Naive B cell (primary cell): Measurements from ENCODE around the gene WDR5. TPM values are rescaled to one million over a fixed set of nuclear protein-coding genes. Genes with fewer than 3 reads are reported as not detected.
A peak's percentile ranks its signal among the peaks of the same experiment; 100 is the strongest.
"Not testable (repeated sequence)": the region's sequence is repeated elsewhere in the genome, so short reads cannot be mapped to it uniquely, and the experiment has no call there.

Experiments used
- ATAC-seq, 2 donors: fragments of 150-1000 bp; cut with Tn5 transposase; 2 replicates each; pipeline ENCODE4 v1.10.0; 2021; ENCODE audit warnings: low read depth in 2 of 2, mild to moderate bottlenecking in 2 of 2, moderate library complexity in 2 of 2
- DNase-seq: peaks from one replicate; pipeline ENCODE4 v3.0.0; 2022
- H3K27ac Mint-ChIP-seq, 6 donors: one replicate each; pipeline ENCODE4 v1.8.0; 2020 to 2022; ENCODE audit warnings: mild to moderate bottlenecking in 6 of 6, mixed read lengths in 6 of 6, moderate library complexity in 5 of 6, inconsistent platforms in 2 of 6
- H3K27me3 Mint-ChIP-seq, 3 donors: one replicate each; pipeline ENCODE4 v1.8.0; 2021 to 2022; ENCODE audit warnings: mixed read lengths in 3 of 3, mild to moderate bottlenecking in 1 of 3
- H3K36me3 Mint-ChIP-seq, 2 donors: one replicate each; pipeline ENCODE4 v1.8.0; 2020 to 2022; ENCODE audit warnings: mixed read lengths in 2 of 2, inconsistent platforms in 1 of 2, mild to moderate bottlenecking in 1 of 2
- H3K4me1 Mint-ChIP-seq, 3 donors: one replicate each; pipeline ENCODE4 v1.8.0; 2020 to 2022; ENCODE audit warnings: mixed read lengths in 3 of 3, inconsistent platforms in 1 of 3, mild to moderate bottlenecking in 1 of 3, moderate library complexity in 1 of 3
- H3K4me3 Mint-ChIP-seq, 8 donors: one replicate each; pipeline ENCODE4 v1.8.0; 2020 to 2022; ENCODE audit warnings: mild to moderate bottlenecking in 8 of 8, mixed read lengths in 8 of 8, moderate library complexity in 8 of 8, inconsistent platforms in 2 of 8
- H3K9me3 Mint-ChIP-seq, 7 donors: one replicate each; pipeline ENCODE4 v1.8.0; 2020 to 2022; ENCODE audit warnings: mixed read lengths in 7 of 7, mild to moderate bottlenecking in 5 of 7, inconsistent platforms in 2 of 7, moderate library complexity in 1 of 7
- polyA plus RNA-seq, 6 donors: library from polyadenylated mRNA; unstranded; fragments of 300-500 nt; fragmentation: Illumina TruSeq; gene quantifications; one replicate each; pipeline ENCODE4 v1.2.3, GENCODE V29; 2021; ENCODE audit warnings: low read depth in 6 of 6

Gene WDR5
- 10 to 100 TPM in 5 of 6 donors, 1 to 10 TPM in 1; 5.1 to 20.2 (median 12.3) TPM for polyA plus RNA-seq

GRCh38 chr9:134135343-134136117 lies at the start of gene WDR5:
Gene WDR5, plus strand, starts transcription at chr9:134136082. Its CDS starts 3,796 bp downstream, at chr9:134139878.
- Mint-ChIP-seq H3K36me3 (peaks cover 5 to 7% of the 10 kb centered on the region in 2 donors), H3K4me3 (peak within 1 kb of the TSS; percentile 88 to 96 (median 94)), H3K27me3 (no peaks in the 10 kb centered on the region), H3K4me1 (peaks cover 33 to 51% (median 34%) of the 10 kb centered on the region in 3 donors), H3K9me3 (no peaks in the 10 kb centered on the region), H3K27ac (peak within 1 kb of the TSS; percentile 58 to 95 (median 84))
- DNase-seq, result peak; percentile 88
- peak; percentile 79 to 81 for ATAC-seq

GRCh38 chr9:134088063-134088725 lies 47.7 kb upstream of the WDR5 start:
- no peak for DNase-seq
- peaks cover 0 to 4% (median 0%) of the 10 kb centered on the region in 3 donors for H3K4me1 Mint-ChIP-seq
- H3K4me3 Mint-ChIP-seq, result no peak overlapping the region
- no peak for ATAC-seq
- H3K9me3 Mint-ChIP-seq, result peaks cover 0 to 7% (median 1%) of the 10 kb centered on the region in 7 donors
- peaks cover 0 to 32% (median 30%) of the 10 kb centered on the region in 3 donors for H3K27me3 Mint-ChIP-seq
- H3K27ac Mint-ChIP-seq, result peak overlapping the region in 1 of 6 donors; percentile 32
- peaks cover 0 to 4% of the 10 kb centered on the region in 2 donors for H3K36me3 Mint-ChIP-seq

- DNase-seq (no peak), ATAC-seq (no peak)
- H3K27me3 Mint-ChIP-seq, result peaks cover 6 to 40% (median 39%) of the 10 kb centered on the region in 3 donors
- H3K27ac Mint-ChIP-seq, result peak overlapping the region in 1 of 6 donors; percentile 16
- peaks cover 0 to 4% of the 10 kb centered on the region in 2 donors for H3K36me3 Mint-ChIP-seq
- peaks cover 0 to 7% (median 1%) of the 10 kb centered on the region in 7 donors for H3K9me3 Mint-ChIP-seq
- peaks cover 0 to 4% (median 0%) of the 10 kb centered on the region in 3 donors for H3K4me1 Mint-ChIP-seq
- H3K4me3 Mint-ChIP-seq, result no peak overlapping the region
Observed at GRCh38 chr9:134089972-134090371, 45.9 kb upstream of the WDR5 start.

- H3K27ac Mint-ChIP-seq, result peak overlapping the region in 4 of 6 donors; percentile 56 to 84 (median 75)
- peak; percentile 65 for DNase-seq
- H3K4me3 Mint-ChIP-seq, result no peak overlapping the region
- peaks cover 6 to 11% (median 7%) of the 10 kb centered on the region in 3 donors for H3K4me1 Mint-ChIP-seq
- H3K9me3 Mint-ChIP-seq, result peaks cover 0 to 11% (median 0%) of the 10 kb centered on the region in 7 donors
- peaks cover 20 to 44% (median 30%) of the 10 kb centered on the region in 3 donors for H3K27me3 Mint-ChIP-seq
- ATAC-seq, result peak; percentile 98 to 100
- H3K36me3 Mint-ChIP-seq, result peaks cover 0 to 13% of the 10 kb centered on the region in 2 donors
Observed at GRCh38 chr9:134099123-134099761, 36.6 kb upstream of the WDR5 start.

GRCh38 chr9:134100040-134100439 lies 35.8 kb upstream of the WDR5 start:
- H3K36me3 Mint-ChIP-seq, result peaks cover 0 to 14% of the 10 kb centered on the region in 2 donors
- H3K4me1 Mint-ChIP-seq, result peaks cover 6 to 11% (median 7%) of the 10 kb centered on the region in 3 donors
- no peak for ATAC-seq
- H3K27me3 Mint-ChIP-seq, result peaks cover 20 to 47% (median 36%) of the 10 kb centered on the region in 3 donors
- H3K4me3 Mint-ChIP-seq, result no peak overlapping the region
- H3K27ac Mint-ChIP-seq, result no peak overlapping the region
- peaks cover 0 to 12% (median 0%) of the 10 kb centered on the region in 7 donors for H3K9me3 Mint-ChIP-seq
- DNase-seq, result no peak

- Mint-ChIP-seq H3K36me3 (peaks cover 0 to 14% of the 10 kb centered on the region in 2 donors), H3K4me1 (peaks cover 6 to 11% (median 7%) of the 10 kb centered on the region in 3 donors), H3K4me3 (peak overlapping the region in 1 of 8 donors; percentile 69), H3K27me3 (peaks cover 19 to 48% (median 36%) of the 10 kb centered on the region in 3 donors), H3K9me3 (peaks cover 0 to 12% (median 0%) of the 10 kb centered on the region in 7 donors)
- not testable (repeated sequence) for DNase-seq, H3K27ac Mint-ChIP-seq, ATAC-seq
Observed at GRCh38 chr9:134101133-134101532, 34.7 kb upstream of the WDR5 start.

- peaks cover 15 to 51% (median 36%) of the 10 kb centered on the region in 3 donors for H3K27me3 Mint-ChIP-seq
- no peak overlapping the region for H3K4me3 Mint-ChIP-seq
- no peak overlapping the region for H3K27ac Mint-ChIP-seq
- H3K36me3 Mint-ChIP-seq, result peaks cover 0 to 14% of the 10 kb centered on the region in 2 donors
- ATAC-seq (no peak), DNase-seq (no peak)
- H3K9me3 Mint-ChIP-seq, result peaks cover 0 to 12% (median 0%) of the 10 kb centered on the region in 7 donors
- H3K4me1 Mint-ChIP-seq, result peaks cover 6 to 11% (median 7%) of the 10 kb centered on the region in 3 donors
Observed at GRCh38 chr9:134101623-134102149, 34.2 kb upstream of the WDR5 start.

- Mint-ChIP-seq H3K4me3 (no peak overlapping the region), H3K9me3 (peaks cover 0 to 12% (median 0%) of the 10 kb centered on the region in 7 donors), H3K27ac (no peak overlapping the region), H3K27me3 (peaks cover 11 to 51% (median 36%) of the 10 kb centered on the region in 3 donors), H3K4me1 (peaks cover 6 to 11% (median 7%) of the 10 kb centered on the region in 3 donors), H3K36me3 (peaks cover 0 to 14% of the 10 kb centered on the region in 2 donors)
- ATAC-seq, result no peak
- DNase-seq, result no peak
Observed at GRCh38 chr9:134103391-134103998, 32.4 kb upstream of the WDR5 start.

GRCh38 chr9:134111064-134111463 lies 24.8 kb upstream of the WDR5 start:
- Mint-ChIP-seq H3K27ac (no peak overlapping the region), H3K36me3 (no peaks in the 10 kb centered on the region), H3K9me3 (no peaks in the 10 kb centered on the region), H3K4me3 (no peak overlapping the region), H3K4me1 (no peaks in the 10 kb centered on the region), H3K27me3 (peaks cover 0 to 20% (median 0%) of the 10 kb centered on the region in 3 donors)
- no peak for DNase-seq
- no peak for ATAC-seq

- Mint-ChIP-seq H3K27ac (no peak overlapping the region), H3K4me1 (no peaks in the 10 kb centered on the region), H3K4me3 (no peak overlapping the region), H3K36me3 (no peaks in the 10 kb centered on the region), H3K27me3 (peaks cover 0 to 14% (median 0%) of the 10 kb centered on the region in 3 donors), H3K9me3 (no peaks in the 10 kb centered on the region)
- DNase-seq (no peak), ATAC-seq (no peak)
Observed at GRCh38 chr9:134112561-134112960, 23.3 kb upstream of the WDR5 start.

GRCh38 chr9:134118972-134119371 lies 16.9 kb upstream of the WDR5 start:
- not testable (repeated sequence) for H3K27me3 Mint-ChIP-seq, H3K4me1 Mint-ChIP-seq, ATAC-seq, H3K36me3 Mint-ChIP-seq, DNase-seq, H3K9me3 Mint-ChIP-seq, H3K4me3 Mint-ChIP-seq, H3K27ac Mint-ChIP-seq

GRCh38 chr9:134123764-134124128 lies 12.1 kb upstream of the WDR5 start:
- Mint-ChIP-seq H3K27ac (peak overlapping the region in 1 of 6 donors; percentile 83), H3K9me3 (peaks cover 0 to 2% (median 0%) of the 10 kb centered on the region in 7 donors), H3K4me3 (no peak overlapping the region), H3K4me1 (peaks cover 11 to 23% (median 15%) of the 10 kb centered on the region in 3 donors), H3K36me3 (no peaks in the 10 kb centered on the region), H3K27me3 (peaks cover 0 to 22% (median 0%) of the 10 kb centered on the region in 3 donors)
- ATAC-seq (no peak), DNase-seq (no peak)
